K562 (cell line): ENCODE measurements around the gene SLMAP. TPM values are rescaled to one million over a fixed set of nuclear protein-coding genes. Genes with fewer than 3 reads are reported as not detected.

ENCODE experiments used
- ATAC-seq: fragments of 200-7000 bp; cut with Tn5 transposase; 3 replicates; pipeline ENCODE4 v1.9.1; 2020; ENCODE audit warnings: moderate library complexity
- BruUV-seq: library from RNA; stranded (reverse); fragments of 400-500 nt; replicated peaks from 2 replicates; lab custom pipeline; 2021; lab: Mats Ljungman, UMichigan
- CTCF ChIA-PET: fragments of 300-600 bp; formaldehyde crosslinking; extraction: SDS; loops from one replicate; lab custom pipeline; 2021; ENCODE audit warnings: low intra/inter-chr PET ratio; lab: Yijun Ruan, JAX
- POLR2A ChIA-PET: fragments of 300-600, 350-650 bp; sonication (Branson Sonifier 250); formaldehyde crosslinking; extraction: SDS; loops from one replicate; lab custom pipeline; 2021; ENCODE audit warnings: antibody characterized with exemption, inconsistent platforms; lab: Yijun Ruan, JAX
- DNase-seq, 4 experiments: peaks; one replicate each; pipeline versions ENCODE4 v3.0.0 to v3.0.0-alpha.2; 2011 to 2018; ENCODE audit warnings: low spot score in 3 of 4, mixed read lengths in 3 of 4; ENCODE audit errors: extremely low read depth in 1 of 4
- FAIRE-seq: peaks from 2 replicates; lab custom pipeline; 2011; peaks lifted over from hg19 to GRCh38; lab: Jason Lieb, UNC
- H2AFZ ChIP-seq: 2 replicates; pipeline ENCODE4 v1.6.0; 2011; ENCODE audit warnings: low read depth, low read length, control low read depth, inconsistent platforms
- H3K27ac ChIP-seq: fragments of 200-600 bp; 3 replicates; pipeline ENCODE4 v1.8.0; 2011; ENCODE audit warnings: low read depth, mild to moderate bottlenecking, control low read depth, inconsistent platforms, low read length, moderate library complexity, mixed read lengths; ENCODE audit errors: extremely low read depth
- H3K27me3 ChIP-seq, 2 experiments: fragments of 300-600 bp in 1 of 2; 2 replicates in 1 of 2; 3 replicates in 1 of 2; pipeline versions ENCODE4 v1.6.0 to v1.8.0; 2011; ENCODE audit warnings: inconsistent platforms in 2 of 2, low read length in 2 of 2, mild to moderate bottlenecking in 1 of 2, mixed read lengths in 1 of 2, moderate library complexity in 1 of 2; ENCODE audit not compliant: control insufficient read depth in 2 of 2, insufficient read depth in 2 of 2
- H3K36me3 ChIP-seq: fragments of 300-600 bp; 3 replicates; pipeline ENCODE4 v1.8.0; 2011; ENCODE audit warnings: mild to moderate bottlenecking, low read length, inconsistent platforms; ENCODE audit not compliant: control insufficient read depth, insufficient read depth
- H3K4me1 ChIP-seq, 2 experiments: fragments of 200-600 bp in 1 of 2; replicated peaks in 1 of 2; 2 replicates in 1 of 2; 3 replicates in 1 of 2; pipeline versions ENCODE4 v1.5.1 to v1.8.0; 2011; ENCODE audit warnings: inconsistent platforms in 2 of 2, low read length in 2 of 2, mild to moderate bottlenecking in 1 of 2, mixed read lengths in 1 of 2, moderate library complexity in 1 of 2; ENCODE audit not compliant: control insufficient read depth in 2 of 2, insufficient read depth in 2 of 2
- H3K4me2 ChIP-seq: 2 replicates; pipeline ENCODE4 v1.6.1; 2011; ENCODE audit warnings: low read length, control low read depth, inconsistent platforms, mixed read lengths; ENCODE audit not compliant: insufficient read depth
- H3K4me3 ChIP-seq: fragments of 200-600 bp; sonication (generic), shearing (Covaris generic); 2 replicates; pipeline ENCODE4 v1.5.1; 2016; ENCODE audit warnings: control low read depth, inconsistent platforms
- H3K79me2 ChIP-seq: fragments of 200-600 bp; 3 replicates; pipeline ENCODE4 v1.8.0; 2011; ENCODE audit warnings: low read length, inconsistent platforms; ENCODE audit not compliant: control insufficient read depth, insufficient read depth
- H3K9ac ChIP-seq, 2 experiments: 2 replicates each; pipeline versions ENCODE4 v1.6.0 to v1.6.1; 2011; ENCODE audit warnings: low read depth in 2 of 2, low read length in 2 of 2, control low read depth in 1 of 2, inconsistent platforms in 1 of 2, mild to moderate bottlenecking in 1 of 2, mixed read lengths in 1 of 2; ENCODE audit not compliant: insufficient read depth in 1 of 2
- H3K9me1 ChIP-seq: one replicate; pipeline ENCODE4 v1.6.0; 2011; ENCODE audit warnings: inconsistent platforms, mild to moderate bottlenecking, low read length, moderate library complexity; ENCODE audit not compliant: control insufficient read depth, insufficient read depth
- H3K9me3 ChIP-seq: replicated peaks from 2 replicates; pipeline ENCODE4 v1.5.1; 2011; ENCODE audit warnings: low read depth, low read length, inconsistent platforms; ENCODE audit not compliant: control insufficient read depth, insufficient read depth
- H4K20me1 ChIP-seq: replicated peaks from 2 replicates; pipeline ENCODE4 v1.6.1; 2011; ENCODE audit warnings: low read length, inconsistent platforms, mixed read lengths; ENCODE audit not compliant: control insufficient read depth, insufficient read depth
- EGR1 ChIP-seq: fragments of 450-650 bp; conservative IDR thresholded peaks from 2 replicates; pipeline ENCODE4 v1.6.1; 2017; ENCODE audit warnings: mild to moderate bottlenecking
- FOXP1 ChIP-seq: sonication (generic); formaldehyde crosslinking; IDR thresholded peaks from 2 replicates; pipeline ENCODE4 v1.8.0; 2022; ENCODE audit warnings: mild to moderate bottlenecking, missing genetic modification reagents
- NCOA6 ChIP-seq: fragments of 450-650 bp; IDR thresholded peaks from 2 replicates; pipeline ENCODE4 v1.6.1; 2017; ENCODE audit warnings: mild to moderate bottlenecking
- NRF1 ChIP-seq, 2 experiments: fragments of 450-650 bp; IDR thresholded peaks in 1 of 2; conservative IDR thresholded peaks in 1 of 2; 2 replicates each; pipeline ENCODE4 v1.6.1; 2014; ENCODE audit warnings: mild to moderate bottlenecking in 2 of 2
- PCBP1 ChIP-seq: fragments of 200-400 bp; formaldehyde crosslinking; IDR thresholded peaks from 2 replicates; pipeline ENCODE4 v1.6.1; 2018; ENCODE audit warnings: mild to moderate bottlenecking, low read depth, low read length; ENCODE audit not compliant: poor library complexity, severe bottlenecking
- PHF20 ChIP-seq: fragments of 450-650 bp; IDR thresholded peaks from 2 replicates; pipeline ENCODE4 v1.6.1; 2018; ENCODE audit not compliant: partially characterized antibody
- TEAD4 ChIP-seq, 2 experiments: sonication (generic) in 1 of 2; formaldehyde crosslinking in 1 of 2; IDR thresholded peaks; 2 replicates each; pipeline versions ENCODE4 v1.6.1 to v1.8.0; 2012 to 2022; ENCODE audit warnings: borderline replicate concordance in 1 of 2, inconsistent platforms in 1 of 2, low read length in 1 of 2, mild to moderate bottlenecking in 1 of 2, missing genetic modification reagents in 1 of 2
- TRIM28 ChIP-seq: fragments of 450-650 bp; IDR thresholded peaks from 2 replicates; pipeline ENCODE4 v1.6.1; 2017
- ZNF140 ChIP-seq: fragments of 250-450 bp; sonication (Bioruptor Pico); IDR thresholded peaks from 2 replicates; pipeline ENCODE4 v1.8.0; 2021; ENCODE audit warnings: moderate library complexity, mild to moderate bottlenecking, inconsistent platforms
- ZNF696 ChIP-seq: fragments of 250-450 bp; sonication (Bioruptor Pico); conservative IDR thresholded peaks from 2 replicates; pipeline ENCODE4 v1.4.0; 2020; ENCODE audit warnings: mild to moderate bottlenecking, moderate library complexity
- in situ Hi-C: fragments of 300-500 bp; cut with MboI; formaldehyde crosslinking; loops from 4 replicates; pipeline ENCODE4 v1.15.0; 2018; ENCODE audit warnings: inconsistent platforms, mixed read lengths
- intact Hi-C: fragments of 100-400 bp; cut with micrococcal nuclease; formaldehyde crosslinking; loops from 2 replicates; pipeline ENCODE4 v1.14.2; 2022
- polyA plus RNA-seq, 8 experiments: library from polyadenylated mRNA; depleted of rRNA in 4 of 8; stranded (reverse) in 5 of 8; unstranded in 3 of 8; fragments of >200 nt; fragmentation: Nextera tagmentation in 2 of 8; fragmentation: Illumina TruSeq in 1 of 8; extraction: Ambion mirVana in 2 of 8; extraction: Trizol in 1 of 8; gene quantifications; 2 replicates each; pipeline versions ENCODE4 v1.2.1 to v1.2.3, GENCODE V29; 2011 to 2014; ENCODE audit warnings: inconsistent platforms in 1 of 8, missing spikeins in 1 of 8
- total RNA-seq, 7 experiments: library from RNA; depleted of rRNA in 6 of 7; stranded (reverse); fragments of >200 nt in 6 of 7; fragmentation: Illumina TruSeq in 2 of 7; extraction: Trizol in 2 of 7; gene quantifications; 2 replicates each; pipeline versions ENCODE4 v1.2.1 to v1.2.3, GENCODE V29; 2011 to 2021; ENCODE audit warnings: low replicate concordance in 1 of 7
- TF ChIP-seq, protein P1 (sequence below): sonication (generic); formaldehyde crosslinking; IDR thresholded peaks from 2 replicates; pipeline ENCODE4 v1.8.1; 2023; ENCODE audit warnings: mild to moderate bottlenecking, missing genetic modification reagents, moderate library complexity
- TF ChIP-seq, protein P2 (sequence below): sonication (generic); formaldehyde crosslinking; IDR thresholded peaks from 2 replicates; pipeline ENCODE4 v1.9.0; 2022; ENCODE audit warnings: mild to moderate bottlenecking, missing genetic modification reagents

The SLMAP gene
- total and polyA plus RNA-seq, 9 of the 15 experiments (the other 6 are each of a cell fraction or from before 2014, with no cell fraction given): 12.1 to 50.7 (median 28.3) TPM

- H3K4me1 ChIP-seq: no peaks in the 10 kb centered on the region
- H3K9me3 ChIP-seq: no peaks in the 10 kb centered on the region
- H3K4me3 ChIP-seq: no peak overlapping the region
- intact Hi-C loops: no loop called here
- no peaks in the 10 kb centered on the region for H3K79me2 ChIP-seq
- no peak overlapping the region for H3K27ac ChIP-seq
- TF ChIP-seq PHF20 (no peak), NCOA6 (no peak), FOXP1 (CRISPR knock-in tag) (no peak), PCBP1 (no peak), TEAD4 (IDR thresholded peaks at IDR 0.05; ENCODE audit: low read length) (no peak), TEAD4 (CRISPR knock-in tag; IDR thresholded peaks at IDR 0.05; ENCODE audit: borderline replicate concordance) (no peak), ZNF140 (no peak), EGR1 (no peak), NRF1 (conservative IDR thresholded peaks at IDR 0.05 in 1 of 2, IDR thresholded peaks at IDR 0.05 in 1 of 2) (no peak), TRIM28 (no peak), ZNF696 (CRISPR knock-in tag) (no peak)
- TF ChIP-seq, protein P1, sequence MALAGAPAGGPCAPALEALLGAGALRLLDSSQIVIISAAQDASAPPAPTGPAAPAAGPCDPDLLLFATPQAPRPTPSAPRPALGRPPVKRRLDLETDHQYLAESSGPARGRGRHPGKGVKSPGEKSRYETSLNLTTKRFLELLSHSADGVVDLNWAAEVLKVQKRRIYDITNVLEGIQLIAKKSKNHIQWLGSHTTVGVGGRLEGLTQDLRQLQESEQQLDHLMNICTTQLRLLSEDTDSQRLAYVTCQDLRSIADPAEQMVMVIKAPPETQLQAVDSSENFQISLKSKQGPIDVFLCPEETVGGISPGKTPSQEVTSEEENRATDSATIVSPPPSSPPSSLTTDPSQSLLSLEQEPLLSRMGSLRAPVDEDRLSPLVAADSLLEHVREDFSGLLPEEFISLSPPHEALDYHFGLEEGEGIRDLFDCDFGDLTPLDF (CRISPR knock-in tag): no peak
- TF ChIP-seq, protein P2, sequence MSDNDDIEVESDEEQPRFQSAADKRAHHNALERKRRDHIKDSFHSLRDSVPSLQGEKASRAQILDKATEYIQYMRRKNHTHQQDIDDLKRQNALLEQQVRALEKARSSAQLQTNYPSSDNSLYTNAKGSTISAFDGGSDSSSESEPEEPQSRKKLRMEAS (CRISPR knock-in tag): no peak
- FAIRE-seq (no peak), DNase-seq (no peak), ATAC-seq (no peak)
- no peaks in the 10 kb centered on the region for H3K36me3 ChIP-seq
- H4K20me1 ChIP-seq: no peaks in the 10 kb centered on the region
- no peak overlapping the region for H3K9ac ChIP-seq
- H3K27me3 ChIP-seq: no peaks in the 10 kb centered on the region
- H3K9me1 ChIP-seq: no peaks in the 10 kb centered on the region
- H2AFZ ChIP-seq: no peak overlapping the region
- POLR2A ChIA-PET: no interaction called here
- H3K4me2 ChIP-seq: no peak overlapping the region
- in situ Hi-C loops: no loop called here
- CTCF ChIA-PET: no interaction called here
- no TSS peak for BruUV-seq
Observed at GRCh38 chr3:57726397-57726796, 29.7 kb upstream of the SLMAP start.
